CD4-positive, CD25-positive, alpha-beta regulatory T cell (primary cell): Measurements from ENCODE around the gene CRB2. TPM values are rescaled to one million over a fixed set of nuclear protein-coding genes. Genes with fewer than 3 reads are reported as not detected.

ENCODE experiments used
- ATAC-seq, 2 donors: fragments of 150-1000 bp; cut with Tn5 transposase; one replicate each; pipeline ENCODE4 v1.10.0; 2021; ENCODE audit warnings: low read depth in 2 of 2, moderate number of reproducible peaks in 2 of 2, moderate library complexity in 1 of 2
- DNase-seq, 3 donors: peaks; one replicate each; pipeline versions ENCODE4 v3.0.0 to v3.0.0-alpha.2; 2012 to 2022; ENCODE audit warnings: mixed read lengths in 1 of 3
- H3K27ac ChIP-seq: one replicate; pipeline ENCODE4 v1.7.0; 2013; ENCODE audit warnings: mild to moderate bottlenecking, low read length; ENCODE audit not compliant: insufficient read depth, poor library complexity, severe bottlenecking
- H3K27me3 ChIP-seq: one replicate; pipeline ENCODE4 v1.7.0; 2013; ENCODE audit warnings: low read length; ENCODE audit not compliant: control insufficient read depth, insufficient read depth
- H3K36me3 ChIP-seq: one replicate; pipeline ENCODE4 v1.7.0; 2013; ENCODE audit warnings: mild to moderate bottlenecking, low read length, moderate library complexity; ENCODE audit not compliant: control insufficient read depth, insufficient read depth
- H3K4me1 ChIP-seq: 2 replicates; pipeline ENCODE4 v1.7.0; 2013; ENCODE audit warnings: mild to moderate bottlenecking, low read length; ENCODE audit not compliant: insufficient read depth, control insufficient read depth, poor library complexity, severe bottlenecking
- H3K4me3 ChIP-seq: one replicate; pipeline ENCODE4 v1.7.0; 2013; ENCODE audit warnings: low read depth, mild to moderate bottlenecking, low read length, moderate library complexity
- H3K9me3 ChIP-seq, 2 experiments: 1 replicate in 1 of 2; 2 replicates in 1 of 2; pipeline ENCODE4 v1.7.0; 2013; ENCODE audit warnings: low read length in 2 of 2, mild to moderate bottlenecking in 1 of 2, moderate library complexity in 1 of 2; ENCODE audit not compliant: control insufficient read depth in 2 of 2
- H3K27ac Mint-ChIP-seq, 3 donors: one replicate each; pipeline ENCODE4 v1.8.0; 2020 to 2022; ENCODE audit warnings: mild to moderate bottlenecking in 3 of 3, mixed read lengths in 3 of 3, moderate library complexity in 2 of 3
- H3K27me3 Mint-ChIP-seq: one replicate; pipeline ENCODE4 v1.8.0; 2022; ENCODE audit warnings: mild to moderate bottlenecking, mixed read lengths
- H3K36me3 Mint-ChIP-seq: one replicate; pipeline ENCODE4 v1.8.0; 2020; ENCODE audit warnings: mixed read lengths
- H3K4me1 Mint-ChIP-seq, 4 donors: one replicate each; pipeline ENCODE4 v1.8.0; 2020 to 2022; ENCODE audit warnings: mixed read lengths in 4 of 4, mild to moderate bottlenecking in 1 of 4
- H3K4me3 Mint-ChIP-seq, 4 donors: one replicate each; pipeline ENCODE4 v1.8.0; 2020 to 2022; ENCODE audit warnings: mild to moderate bottlenecking in 4 of 4, mixed read lengths in 4 of 4, moderate library complexity in 3 of 4
- H3K9me3 Mint-ChIP-seq, 7 donors: one replicate each; pipeline ENCODE4 v1.8.0; 2020 to 2022; ENCODE audit warnings: mixed read lengths in 7 of 7, mild to moderate bottlenecking in 3 of 7, moderate library complexity in 2 of 7
- polyA plus RNA-seq, 4 donors: library from polyadenylated mRNA; unstranded; fragments of 300-500 nt; fragmentation: Illumina TruSeq; gene quantifications; one replicate each; pipeline ENCODE4 v1.2.3, GENCODE V29; 2021
- total RNA-seq: library from RNA; stranded (reverse); gene quantifications from one replicate; pipeline ENCODE4 v1.2.3, GENCODE V29; 2022

CRB2 gene
- total and polyA plus RNA-seq, 5 donors from 2014 or later = 0.03 TPM; not detected in 4

DNA sequence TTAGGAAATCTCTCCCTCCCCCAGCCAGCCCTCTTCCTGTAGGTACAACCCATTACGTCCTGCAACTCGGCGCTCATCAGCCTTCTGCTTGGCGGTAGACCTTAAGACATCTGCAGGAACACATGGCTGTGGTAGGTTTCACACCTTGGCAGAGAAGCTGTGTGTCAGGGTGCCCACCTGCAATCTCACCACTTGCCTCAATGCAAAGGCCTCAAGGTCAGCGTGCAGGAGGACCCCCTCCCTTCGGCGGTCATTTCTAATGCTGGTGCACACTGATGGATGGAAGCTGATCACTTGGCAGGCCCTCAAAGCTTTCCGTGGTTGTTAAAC, 67.3 kb downstream of the CRB2 start:
- Mint-ChIP-seq H3K36me3 (peaks cover 36% of the 10 kb centered on the region), H3K27me3 (no peaks in the 10 kb centered on the region), H3K27ac (no peak overlapping the region), H3K9me3 (peaks cover 0 to 2% (median 0%) of the 10 kb centered on the region in 7 donors), H3K4me3 (no peak overlapping the region), H3K4me1 (no peaks in the 10 kb centered on the region)
- ATAC-seq = no peak
- Histone ChIP-seq H3K4me1 (no peaks in the 10 kb centered on the region), H3K4me3 (no peak overlapping the region), H3K27ac (no peak overlapping the region), H3K9me3 (no peaks in the 10 kb centered on the region), H3K27me3 (no peaks in the 10 kb centered on the region), H3K36me3 (no peaks in the 10 kb centered on the region)
- no peak for DNase-seq

DNA sequence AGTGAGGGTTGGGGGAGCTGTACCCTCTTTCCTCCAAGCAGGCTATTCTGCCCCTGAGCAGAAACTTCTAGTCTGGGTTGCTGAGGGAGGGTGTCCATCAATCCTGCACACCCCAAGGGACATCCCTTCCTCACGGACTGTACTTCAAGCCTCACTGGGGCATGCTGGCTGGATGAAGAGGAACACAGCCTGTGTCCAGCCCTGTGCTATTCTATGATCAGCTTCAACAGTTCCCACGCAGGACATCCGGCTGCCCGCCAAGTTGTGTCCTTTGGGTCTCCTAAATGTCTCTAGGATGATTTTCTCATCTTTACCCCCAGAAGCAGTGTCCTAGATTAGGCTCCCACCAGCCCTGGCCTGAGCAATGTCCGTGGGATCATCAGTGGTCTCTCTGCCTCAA, 68.1 kb downstream of the CRB2 start:
- no peaks in the 10 kb centered on the region for H3K27me3 ChIP-seq
- no peak for ATAC-seq

DNA sequence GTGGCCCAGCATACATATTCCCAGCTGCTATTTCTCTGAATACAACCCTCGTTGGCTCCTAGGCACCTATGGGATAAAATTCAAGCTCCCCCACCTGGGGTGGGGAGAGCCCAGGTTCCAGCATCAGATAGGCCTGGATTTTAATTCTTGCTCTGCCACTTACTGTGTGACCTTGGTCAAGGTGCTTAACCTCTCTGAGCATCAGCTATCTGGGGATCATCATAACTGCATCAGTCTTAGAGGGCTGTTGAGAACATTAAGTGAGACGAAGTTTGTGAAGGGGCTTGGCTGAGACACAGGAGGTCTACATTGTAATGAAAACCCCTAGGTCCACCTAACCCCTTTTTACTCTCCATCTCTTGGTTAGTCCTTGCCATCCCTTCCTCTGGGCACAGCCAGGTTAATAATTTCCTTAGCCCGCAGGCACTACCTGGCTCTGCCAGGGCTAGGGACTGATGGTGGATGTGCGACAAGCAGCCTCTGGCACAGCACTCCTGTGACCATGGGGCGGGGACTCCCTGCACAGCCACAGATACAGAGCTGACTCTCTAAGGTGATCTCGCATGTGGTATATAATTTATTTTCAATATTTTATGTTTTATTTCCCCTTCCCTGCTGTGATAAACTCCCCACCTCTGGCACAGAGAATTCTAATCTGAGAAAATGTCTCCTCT, 68.7 kb downstream of the CRB2 start:
- H3K4me3 ChIP-seq = no peak overlapping the region
- H3K36me3 ChIP-seq = no peaks in the 10 kb centered on the region
- no peaks in the 10 kb centered on the region for H3K4me1 ChIP-seq
- no peaks in the 10 kb centered on the region for H3K27me3 ChIP-seq
- Mint-ChIP-seq H3K4me1 (no peaks in the 10 kb centered on the region), H3K9me3 (peaks cover 0 to 3% (median 0%) of the 10 kb centered on the region in 7 donors), H3K36me3 (peaks cover 30% of the 10 kb centered on the region), H3K27me3 (no peaks in the 10 kb centered on the region), H3K4me3 (no peak overlapping the region), H3K27ac (peak overlapping the region in 1 of 3 donors; percentile 74)
- H3K9me3 ChIP-seq = no peaks in the 10 kb centered on the region
- ATAC-seq (no peak), DNase-seq (no peak)
- no peak overlapping the region for H3K27ac ChIP-seq

More for the DNA sequence above, 68.1 kb downstream of the CRB2 start:
- no peaks in the 10 kb centered on the region for H3K36me3 ChIP-seq
- no peak overlapping the region for H3K27ac ChIP-seq
- H3K9me3 ChIP-seq = no peaks in the 10 kb centered on the region
- H3K4me1 Mint-ChIP-seq = no peaks in the 10 kb centered on the region
- no peak overlapping the region for H3K4me3 ChIP-seq
- no peaks in the 10 kb centered on the region for H3K27me3 Mint-ChIP-seq
- H3K4me3 Mint-ChIP-seq = no peak overlapping the region
- H3K4me1 ChIP-seq = no peaks in the 10 kb centered on the region
- peaks cover 0 to 3% (median 0%) of the 10 kb centered on the region in 7 donors for H3K9me3 Mint-ChIP-seq
- H3K36me3 Mint-ChIP-seq = peaks cover 31% of the 10 kb centered on the region
- H3K27ac Mint-ChIP-seq = peak overlapping the region in 1 of 3 donors; percentile 74
- DNase-seq = no peak

DNA sequence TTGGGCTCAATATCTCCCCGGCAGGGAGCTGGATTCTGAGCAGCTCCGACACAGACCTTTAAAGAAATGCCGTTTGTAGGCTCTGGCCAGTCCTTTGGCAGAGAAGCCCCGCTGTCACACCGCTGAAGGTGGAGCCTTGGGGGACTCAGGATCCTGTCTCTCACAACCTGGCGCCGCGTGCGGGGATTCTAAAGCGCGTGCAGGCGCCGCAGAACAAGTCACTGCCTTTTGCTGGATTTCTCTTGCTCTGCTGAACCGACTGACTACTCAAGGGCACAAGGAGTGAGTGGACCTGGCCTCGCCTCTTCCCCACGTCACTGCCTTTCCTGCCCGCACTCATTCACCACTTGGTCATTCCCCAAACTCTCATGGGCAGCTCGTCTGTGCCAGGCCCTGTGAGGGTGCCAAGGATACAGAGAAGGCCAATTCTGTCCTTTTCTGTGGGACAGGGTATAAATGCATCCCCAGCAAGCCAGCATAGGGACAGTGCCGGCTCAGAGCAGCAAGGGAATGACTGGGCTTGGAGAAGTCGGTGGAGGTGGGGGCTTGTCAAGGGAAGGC, 69.3 kb downstream of the CRB2 start:
- no peaks in the 10 kb centered on the region for H3K9me3 ChIP-seq
- Mint-ChIP-seq H3K36me3 (peaks cover 32% of the 10 kb centered on the region), H3K4me1 (no peaks in the 10 kb centered on the region)

DNA sequence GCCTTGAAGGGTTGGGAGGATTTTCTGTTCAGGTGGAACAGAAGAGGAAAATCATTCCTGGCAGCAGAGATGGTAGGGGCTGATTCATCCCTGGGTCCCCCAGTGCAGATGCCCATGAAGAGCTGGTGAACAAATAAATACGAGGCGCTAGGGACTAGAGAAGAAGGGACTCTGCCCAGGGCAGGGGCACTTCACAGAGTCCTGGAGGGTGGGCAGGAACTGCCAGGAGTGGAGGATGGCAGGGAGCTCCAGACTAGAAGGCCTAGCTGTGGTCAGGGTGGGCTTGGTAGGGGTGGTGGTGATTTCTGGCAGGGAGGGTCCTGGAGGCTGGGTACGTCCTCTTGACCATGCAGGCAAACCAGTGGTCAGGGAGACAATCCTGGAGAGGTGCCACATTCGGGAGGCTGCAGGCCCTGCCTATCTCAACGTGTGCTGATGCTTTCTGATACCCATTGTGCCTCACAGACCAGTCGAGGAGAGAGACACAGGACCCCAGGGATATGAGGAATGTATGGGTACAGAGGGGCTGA, 69.9 kb downstream of the CRB2 start:
- Mint-ChIP-seq H3K4me3 (no peak overlapping the region), H3K27me3 (no peaks in the 10 kb centered on the region), H3K36me3 (peaks cover 37% of the 10 kb centered on the region), H3K27ac (no peak overlapping the region), H3K4me1 (no peaks in the 10 kb centered on the region), H3K9me3 (peaks cover 0 to 6% (median 0%) of the 10 kb centered on the region in 7 donors)
- Histone ChIP-seq H3K36me3 (no peaks in the 10 kb centered on the region), H3K27me3 (no peaks in the 10 kb centered on the region), H3K9me3 (no peaks in the 10 kb centered on the region), H3K4me3 (no peak overlapping the region), H3K4me1 (no peaks in the 10 kb centered on the region), H3K27ac (no peak overlapping the region)
- ATAC-seq (no peak), DNase-seq (no peak)

More for the DNA sequence above, 69.3 kb downstream of the CRB2 start:
- no peak overlapping the region for H3K27ac ChIP-seq
- no peaks in the 10 kb centered on the region for H3K4me1 ChIP-seq
- H3K9me3 Mint-ChIP-seq = peaks cover 0 to 3% (median 0%) of the 10 kb centered on the region in 7 donors
- no peak overlapping the region for H3K4me3 ChIP-seq
- H3K27me3 ChIP-seq = no peaks in the 10 kb centered on the region
- ATAC-seq (no peak), DNase-seq (no peak)
- no peak overlapping the region for H3K27ac Mint-ChIP-seq
- H3K27me3 Mint-ChIP-seq = no peaks in the 10 kb centered on the region
- no peak overlapping the region for H3K4me3 Mint-ChIP-seq
- H3K36me3 ChIP-seq = no peaks in the 10 kb centered on the region

DNA sequence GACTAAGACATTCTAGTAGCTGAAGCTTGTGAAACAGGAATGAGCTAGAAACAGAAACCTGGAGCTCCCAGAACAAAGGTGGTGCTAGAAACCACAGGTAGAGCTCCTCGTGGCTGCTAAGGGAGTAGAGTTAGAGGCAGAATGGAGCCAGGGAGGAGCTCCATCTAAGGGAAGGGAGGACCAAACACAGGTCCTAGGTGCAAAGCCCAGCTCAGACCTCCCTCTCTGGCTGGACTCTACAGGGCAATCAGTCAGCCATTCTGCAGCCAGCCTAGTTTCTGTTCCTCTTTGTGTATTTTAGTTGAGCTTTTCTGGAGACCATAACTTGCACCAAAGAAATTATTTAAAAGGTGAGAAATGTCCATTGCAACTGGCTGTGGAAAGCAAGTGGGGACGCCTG, 70.4 kb downstream of the CRB2 start:
- H3K9me3 ChIP-seq = no peaks in the 10 kb centered on the region
- peaks cover 41% of the 10 kb centered on the region for H3K36me3 Mint-ChIP-seq
- no peak overlapping the region for H3K4me3 Mint-ChIP-seq

More for the DNA sequence above, 70.4 kb downstream of the CRB2 start:
- Mint-ChIP-seq H3K9me3 (peaks cover 0 to 6% (median 0%) of the 10 kb centered on the region in 7 donors), H3K4me1 (no peaks in the 10 kb centered on the region), H3K27me3 (no peaks in the 10 kb centered on the region), H3K27ac (no peak overlapping the region)
- no peaks in the 10 kb centered on the region for H3K27me3 ChIP-seq
- H3K4me1 ChIP-seq = no peaks in the 10 kb centered on the region
- no peak for DNase-seq
- no peak overlapping the region for H3K27ac ChIP-seq
- H3K36me3 ChIP-seq = no peaks in the 10 kb centered on the region
- ATAC-seq = no peak
- no peak overlapping the region for H3K4me3 ChIP-seq

Other genes with a start within 250 kb of the CRB2 start
- gene STRBP, start 87.6 kb upstream of the CRB2 start, total RNA-seq = 16.8 TPM
- gene STRBP, start 87.6 kb upstream of the CRB2 start, polyA plus RNA-seq = 10 to 100 TPM; 14.9 to 18.2 (median 15.2) TPM